Suprapubic skin (tissue), 4 donors: ENCODE results near the gene CCDC27. TPM values are rescaled to one million over a fixed set of nuclear protein-coding genes. Genes with fewer than 3 reads are reported as not detected.

Experiments
- DNase-seq, 2 donors: peaks; one replicate each; pipeline ENCODE4 v3.0.0-alpha.2; 2019; ENCODE audit warnings: low spot score in 2 of 2
- H3K27ac ChIP-seq: fragments of 200-600 bp; sonication (generic); one replicate; pipeline ENCODE4 v1.5.1; 2019
- H3K27me3 ChIP-seq: fragments of 200-600 bp; sonication (generic); one replicate; pipeline ENCODE4 v1.5.1; 2019
- H3K36me3 ChIP-seq: fragments of 200-600 bp; sonication (generic); one replicate; pipeline ENCODE4 v1.5.1; 2019
- H3K4me1 ChIP-seq: fragments of 200-600 bp; sonication (generic); one replicate; pipeline ENCODE4 v1.5.1; 2019
- H3K4me3 ChIP-seq: fragments of 200-600 bp; sonication (generic); one replicate; pipeline ENCODE4 v1.5.1; 2019; ENCODE audit warnings: mild to moderate bottlenecking
- H3K9me3 ChIP-seq: fragments of 200-600 bp; sonication (generic); one replicate; pipeline ENCODE4 v1.5.1; 2019
- EP300 ChIP-seq: sonication (generic); formaldehyde crosslinking; IDR thresholded peaks from one replicate; pipeline ENCODE4 v1.6.1; 2017; ENCODE audit warnings: antibody characterized with exemption
- POLR2A ChIP-seq, 2 donors: fragments of 450-650 bp; IDR thresholded peaks; one replicate each; pipeline ENCODE4 v1.6.1; 2017; ENCODE audit warnings: antibody characterized with exemption in 2 of 2, mild to moderate bottlenecking in 2 of 2, moderate library complexity in 2 of 2
- POLR2AphosphoS5 ChIP-seq, 3 donors: sonication (generic); formaldehyde crosslinking; IDR thresholded peaks; one replicate each; pipeline ENCODE4 v1.6.1; 2017; ENCODE audit warnings: antibody characterized with exemption in 3 of 3
- WGBS: methylation state at CpG from one replicate; pipeline ENCODE4 v1.1.5; 2018; 5-methylcytosine and 5-hydroxymethylcytosine counted together
- total RNA-seq, 4 donors: library from RNA; depleted of rRNA; stranded (reverse); fragments of >200 nt; gene quantifications; one replicate each; pipeline ENCODE4 v1.1.0, GENCODE V29; 2016
- TF ChIP-seq, protein P1 (sequence below), 2 donors: fragments of 200-600 bp in 1 of 2; fragments of 450-650 bp in 1 of 2; sonication (generic) in 1 of 2; IDR thresholded peaks; one replicate each; pipeline ENCODE4 v1.5.1; 2016 to 2019; ENCODE audit warnings: antibody characterized with exemption in 2 of 2, mild to moderate bottlenecking in 1 of 2, moderate library complexity in 1 of 2

CCDC27 gene
- total RNA-seq, 4 donors from 2014 or later = not detected

DNA sequence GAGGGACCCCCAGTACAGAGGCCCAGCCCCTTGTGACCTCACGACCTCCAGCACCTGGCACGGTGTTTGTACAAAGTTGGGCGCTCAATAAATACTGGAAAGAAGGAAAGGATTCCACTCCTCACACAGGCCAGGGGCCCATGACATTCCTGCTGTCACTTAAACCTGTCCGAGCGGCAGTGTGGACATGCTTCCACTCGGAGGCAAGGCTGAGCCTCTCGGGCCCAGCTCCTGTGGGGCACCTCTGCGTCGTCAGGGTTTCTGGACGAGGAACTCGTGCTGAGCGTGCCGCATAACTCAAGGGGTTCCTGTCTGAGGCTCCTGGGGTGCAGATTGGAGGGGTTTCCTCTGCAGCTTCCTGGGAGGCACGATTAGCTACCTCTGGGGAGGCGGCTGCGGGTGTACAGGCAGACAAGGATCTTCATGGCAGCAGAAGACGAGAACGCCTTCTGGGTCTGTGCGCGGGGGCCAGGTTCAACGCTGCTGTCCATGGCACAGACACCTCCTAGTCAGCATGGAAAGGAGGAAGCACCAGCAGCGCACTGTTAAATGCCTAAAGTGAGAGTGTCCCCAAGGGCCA lies 16.7 kb downstream of the CCDC27 start:
- DNase-seq = peak in 1 of 2 donors; percentile 55
- 93% methylated on average over 19 of the region's 22 CpGs for WGBS
- Histone ChIP-seq H3K27me3 (peaks cover 31% of the 10 kb centered on the region), H3K4me3 (no peak overlapping the region), H3K27ac (no peak overlapping the region), H3K36me3 (no peaks in the 10 kb centered on the region), H3K9me3 (no peaks in the 10 kb centered on the region), H3K4me1 (peaks cover 27% of the 10 kb centered on the region)
- no peak for TF ChIP-seq EP300
- TF ChIP-seq POLR2A (IDR thresholded peaks at IDR 0.05) = no peak
- TF ChIP-seq, protein P1, sequence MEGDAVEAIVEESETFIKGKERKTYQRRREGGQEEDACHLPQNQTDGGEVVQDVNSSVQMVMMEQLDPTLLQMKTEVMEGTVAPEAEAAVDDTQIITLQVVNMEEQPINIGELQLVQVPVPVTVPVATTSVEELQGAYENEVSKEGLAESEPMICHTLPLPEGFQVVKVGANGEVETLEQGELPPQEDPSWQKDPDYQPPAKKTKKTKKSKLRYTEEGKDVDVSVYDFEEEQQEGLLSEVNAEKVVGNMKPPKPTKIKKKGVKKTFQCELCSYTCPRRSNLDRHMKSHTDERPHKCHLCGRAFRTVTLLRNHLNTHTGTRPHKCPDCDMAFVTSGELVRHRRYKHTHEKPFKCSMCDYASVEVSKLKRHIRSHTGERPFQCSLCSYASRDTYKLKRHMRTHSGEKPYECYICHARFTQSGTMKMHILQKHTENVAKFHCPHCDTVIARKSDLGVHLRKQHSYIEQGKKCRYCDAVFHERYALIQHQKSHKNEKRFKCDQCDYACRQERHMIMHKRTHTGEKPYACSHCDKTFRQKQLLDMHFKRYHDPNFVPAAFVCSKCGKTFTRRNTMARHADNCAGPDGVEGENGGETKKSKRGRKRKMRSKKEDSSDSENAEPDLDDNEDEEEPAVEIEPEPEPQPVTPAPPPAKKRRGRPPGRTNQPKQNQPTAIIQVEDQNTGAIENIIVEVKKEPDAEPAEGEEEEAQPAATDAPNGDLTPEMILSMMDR (IDR thresholded peaks at IDR 0.05) = no peak
- TF ChIP-seq POLR2AphosphoS5 (IDR thresholded peaks at IDR 0.05) = no peak

DNA sequence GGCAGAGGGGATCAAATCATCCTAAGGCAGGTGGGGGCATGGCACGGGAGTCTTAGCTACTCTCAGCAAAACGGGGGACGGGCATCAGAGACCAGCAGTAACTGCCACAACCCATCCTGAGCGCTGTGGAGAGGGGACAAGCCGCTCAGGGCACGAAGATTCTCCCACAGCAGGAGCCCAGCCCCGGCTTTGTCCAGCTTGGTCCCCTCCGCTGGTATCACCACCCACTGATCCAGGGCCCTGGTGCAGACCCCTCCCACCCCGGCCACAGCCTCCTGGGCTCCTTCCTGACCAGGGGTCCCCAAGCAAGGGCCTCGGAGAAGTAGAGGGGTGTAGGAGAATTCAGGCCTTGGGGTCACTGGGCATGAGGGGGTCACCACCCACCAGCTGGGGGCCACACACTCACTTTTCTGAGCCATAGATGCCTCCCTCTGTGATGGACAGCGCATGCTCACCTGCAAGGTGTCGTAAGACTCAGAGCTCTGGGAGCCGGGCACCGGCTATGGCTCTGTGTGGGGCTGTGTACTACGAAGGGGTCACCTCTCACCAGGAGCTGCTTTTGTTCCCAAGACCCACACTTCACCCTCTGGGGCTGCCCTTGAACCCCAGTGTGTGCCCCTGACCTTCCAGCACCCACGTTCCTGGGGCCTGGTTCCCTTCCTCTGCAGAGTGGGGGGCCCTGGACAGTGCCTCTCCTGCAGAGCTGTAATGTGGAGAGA lies 18.0 kb downstream of the CCDC27 start:
- TF ChIP-seq, protein P1 (IDR thresholded peaks at IDR 0.05) = no peak
- TF ChIP-seq POLR2AphosphoS5 (IDR thresholded peaks at IDR 0.05) (no peak), POLR2A (IDR thresholded peaks at IDR 0.05) (no peak), EP300 (no peak)
- WGBS = 90% methylated on average over 9 of the region's 16 CpGs

DNA sequence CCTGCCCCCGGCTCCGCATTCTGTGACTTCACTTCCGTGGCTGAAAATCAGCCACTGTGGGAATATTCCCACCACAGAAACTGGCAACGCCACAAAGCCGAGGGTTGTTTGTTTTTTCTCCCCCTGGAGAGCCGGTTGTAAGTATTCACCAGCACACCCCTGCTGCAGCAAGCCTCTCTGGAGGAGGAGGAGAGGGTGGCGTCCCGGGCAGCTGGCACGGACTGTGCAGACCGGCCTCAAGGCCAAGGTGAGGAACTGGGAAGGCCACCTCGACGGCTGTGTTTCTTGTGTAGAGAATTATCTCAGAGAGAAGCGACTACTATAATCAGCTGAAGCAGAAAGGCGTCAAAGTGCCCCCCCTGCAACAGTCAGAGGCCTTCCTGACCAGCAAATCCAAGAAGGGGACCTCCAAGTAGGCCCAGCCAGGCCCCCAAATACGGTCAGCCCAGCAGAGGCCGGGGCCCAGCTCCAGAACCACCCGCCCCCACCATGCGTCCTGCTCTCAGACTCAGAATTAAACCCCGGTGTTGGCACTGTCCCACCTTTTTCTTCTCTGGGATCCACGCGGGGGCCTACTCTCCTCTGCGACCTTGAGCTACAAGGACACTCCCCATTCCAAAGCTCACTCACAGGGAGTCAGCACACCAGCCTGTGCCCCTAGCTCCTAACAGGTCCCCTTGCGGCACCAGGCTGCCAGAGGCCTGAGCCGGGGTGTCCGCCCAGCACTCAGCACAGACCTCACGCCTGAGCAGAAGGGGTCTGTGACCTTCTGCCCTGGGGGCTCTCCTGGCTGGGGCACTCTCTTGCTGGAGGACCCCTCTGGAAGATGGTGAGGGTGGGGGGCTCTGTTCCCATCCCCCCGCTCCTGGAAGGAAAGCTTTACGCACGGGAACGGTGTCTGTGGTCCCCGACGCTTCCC lies 19.1 kb downstream of the CCDC27 start:
- DNase-seq = peak; percentile 64 to 78
- 65% methylated on average over 26 of the region's 32 CpGs for WGBS
- no peak overlapping the region for H3K27ac ChIP-seq
- no peak for TF ChIP-seq EP300
- TF ChIP-seq POLR2AphosphoS5 (IDR thresholded peaks at IDR 0.05) = no peak
- no peak for TF ChIP-seq POLR2A (IDR thresholded peaks at IDR 0.05)
- TF ChIP-seq, protein P1 (IDR thresholded peaks at IDR 0.05) = no peak
- H3K9me3 ChIP-seq = no peaks in the 10 kb centered on the region
- H3K36me3 ChIP-seq = no peaks in the 10 kb centered on the region
- peak overlapping the region; percentile 63 for H3K4me3 ChIP-seq
- H3K27me3 ChIP-seq = peaks cover 26% of the 10 kb centered on the region
- H3K4me1 ChIP-seq = peaks cover 45% of the 10 kb centered on the region

More for the DNA sequence above, 18.0 kb downstream of the CCDC27 start:
- Histone ChIP-seq H3K36me3 (no peaks in the 10 kb centered on the region), H3K27ac (no peak overlapping the region), H3K27me3 (peaks cover 31% of the 10 kb centered on the region), H3K4me1 (peaks cover 34% of the 10 kb centered on the region), H3K4me3 (no peak overlapping the region), H3K9me3 (no peaks in the 10 kb centered on the region)
- peak; percentile 63 to 76 for DNase-seq

DNA sequence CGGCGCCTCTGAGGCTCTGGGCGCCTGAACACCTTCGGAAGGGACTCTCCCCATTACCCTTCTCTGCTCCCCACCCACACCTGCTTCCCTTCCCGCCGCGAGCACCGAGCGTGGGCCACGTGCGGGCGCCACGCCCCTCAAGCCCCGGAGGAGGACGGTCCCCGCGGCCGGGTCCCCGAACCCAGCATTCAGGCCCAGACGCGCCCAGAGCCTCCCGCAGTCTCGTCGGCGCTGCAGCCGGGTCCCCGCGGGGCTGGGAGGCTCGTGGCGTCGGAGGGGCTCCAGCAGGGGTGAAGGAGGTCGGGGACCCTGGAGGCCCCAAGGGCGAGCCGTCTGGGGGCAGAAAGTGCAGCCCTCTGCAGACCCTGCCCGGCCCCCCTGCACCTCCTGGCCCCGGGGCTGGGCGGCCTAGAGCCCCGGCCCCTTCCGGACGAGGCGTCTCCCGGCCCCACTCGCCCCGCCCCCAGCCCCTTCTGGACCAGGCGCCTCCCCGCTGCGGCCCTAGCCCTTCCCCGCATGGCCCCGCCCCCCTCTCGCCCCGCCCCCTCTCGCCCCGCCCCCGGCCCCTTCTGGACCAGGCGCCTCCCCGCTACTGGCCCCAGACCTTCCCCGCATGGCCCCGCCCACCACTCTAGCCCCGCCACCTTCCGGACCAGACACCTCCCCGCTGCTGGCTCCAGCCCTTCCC lies 19.9 kb downstream of the CCDC27 start:
- TF ChIP-seq POLR2A (IDR thresholded peaks at IDR 0.05) = no peak
- peak; percentile 94 to 95 for DNase-seq
- Histone ChIP-seq H3K36me3 (no peaks in the 10 kb centered on the region), H3K4me3 (peak overlapping the region; percentile 63), H3K27me3 (peaks cover 21% of the 10 kb centered on the region), H3K4me1 (peaks cover 46% of the 10 kb centered on the region), H3K9me3 (no peaks in the 10 kb centered on the region), H3K27ac (peak overlapping the region; percentile 68)
- 0% methylated on average over 9 of the region's 61 CpGs for WGBS
